OCI-LY1 (cell line): Measurements from ENCODE around the gene KRTAP9-8.

ENCODE experiments used
- EZH2 ChIP-seq: fragments of 200-600 bp; sonication (generic), shearing (Covaris generic); IDR thresholded peaks from 2 replicates; pipeline ENCODE4 v1.8.0; 2017; ENCODE audit warnings: borderline replicate concordance, mixed run types, mild to moderate bottlenecking, antibody characterized with exemption, low read length, moderate library complexity, mixed read lengths
- TF ChIP-seq, protein P1 (sequence below): fragments of 200-600 bp; sonication (generic), shearing (Covaris generic); IDR thresholded peaks from 2 replicates; pipeline ENCODE4 v1.5.1; 2017; ENCODE audit warnings: mild to moderate bottlenecking, antibody characterized with exemption, low read length, moderate library complexity, mixed read lengths

DNA sequence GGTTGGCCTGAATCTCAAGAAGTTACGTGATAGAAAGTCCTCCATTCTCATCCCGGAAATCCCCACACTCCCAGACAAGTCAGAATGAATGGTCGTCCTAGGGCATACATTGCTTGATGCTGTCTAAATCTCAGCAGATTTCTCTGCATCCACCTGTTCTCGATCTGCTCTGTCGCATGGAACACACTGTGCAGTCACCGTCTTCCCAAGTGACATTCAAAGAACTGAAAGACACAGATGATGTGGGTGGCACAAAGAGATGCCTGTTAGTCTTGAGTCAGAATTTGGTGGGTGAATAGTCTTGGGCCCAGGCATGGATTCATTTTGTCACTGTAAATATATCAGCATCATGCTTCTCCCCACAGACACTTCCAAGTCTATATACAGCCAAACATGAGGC is 6.1 kb upstream of the KRTAP9-8 start:
- TF ChIP-seq, protein P1, sequence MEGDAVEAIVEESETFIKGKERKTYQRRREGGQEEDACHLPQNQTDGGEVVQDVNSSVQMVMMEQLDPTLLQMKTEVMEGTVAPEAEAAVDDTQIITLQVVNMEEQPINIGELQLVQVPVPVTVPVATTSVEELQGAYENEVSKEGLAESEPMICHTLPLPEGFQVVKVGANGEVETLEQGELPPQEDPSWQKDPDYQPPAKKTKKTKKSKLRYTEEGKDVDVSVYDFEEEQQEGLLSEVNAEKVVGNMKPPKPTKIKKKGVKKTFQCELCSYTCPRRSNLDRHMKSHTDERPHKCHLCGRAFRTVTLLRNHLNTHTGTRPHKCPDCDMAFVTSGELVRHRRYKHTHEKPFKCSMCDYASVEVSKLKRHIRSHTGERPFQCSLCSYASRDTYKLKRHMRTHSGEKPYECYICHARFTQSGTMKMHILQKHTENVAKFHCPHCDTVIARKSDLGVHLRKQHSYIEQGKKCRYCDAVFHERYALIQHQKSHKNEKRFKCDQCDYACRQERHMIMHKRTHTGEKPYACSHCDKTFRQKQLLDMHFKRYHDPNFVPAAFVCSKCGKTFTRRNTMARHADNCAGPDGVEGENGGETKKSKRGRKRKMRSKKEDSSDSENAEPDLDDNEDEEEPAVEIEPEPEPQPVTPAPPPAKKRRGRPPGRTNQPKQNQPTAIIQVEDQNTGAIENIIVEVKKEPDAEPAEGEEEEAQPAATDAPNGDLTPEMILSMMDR, result no peak
- TF ChIP-seq EZH2, result no peak
